ENCODE results near the gene TJP2.
"Not testable (repeated sequence)": the region's sequence is repeated elsewhere in the genome, so short reads cannot be mapped to it uniquely, and the experiment has no call there.

Gene TJP2

GRCh38 chr9:69295872-69296552, 121.9 kb downstream of the TJP2 start:
- no peak for DNase-seq (ENCODE audit: low read depth)

- DNase-seq (ENCODE audit: low read depth): no peak
Measured at GRCh38 chr9:69297300-69297980, 123.4 kb downstream of the TJP2 start.

DNA sequence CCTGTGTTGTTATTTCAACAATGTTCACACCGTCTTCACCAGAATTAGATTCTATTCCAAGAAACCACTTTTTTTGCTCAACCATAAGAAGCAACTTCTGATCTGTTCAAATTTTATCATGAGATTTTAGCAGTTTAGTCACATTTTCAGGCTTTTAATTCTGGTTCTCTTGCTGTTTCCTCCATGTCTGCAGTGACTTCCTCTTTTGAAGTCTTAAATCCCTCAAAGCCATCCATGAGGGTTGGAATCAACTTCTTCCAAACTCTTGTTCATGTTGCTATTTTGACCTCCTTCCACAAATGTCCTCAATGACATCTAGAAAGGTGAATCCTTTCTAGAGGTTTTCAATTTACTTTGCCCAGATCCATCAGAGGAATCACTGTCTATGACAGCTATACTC, 125.2 kb downstream of the TJP2 start:
- no peak for DNase-seq (ENCODE audit: low read depth)

- DNase-seq (ENCODE audit: low read depth): no peak
Measured at GRCh38 chr9:69299826-69300225, 125.7 kb downstream of the TJP2 start.

DNA sequence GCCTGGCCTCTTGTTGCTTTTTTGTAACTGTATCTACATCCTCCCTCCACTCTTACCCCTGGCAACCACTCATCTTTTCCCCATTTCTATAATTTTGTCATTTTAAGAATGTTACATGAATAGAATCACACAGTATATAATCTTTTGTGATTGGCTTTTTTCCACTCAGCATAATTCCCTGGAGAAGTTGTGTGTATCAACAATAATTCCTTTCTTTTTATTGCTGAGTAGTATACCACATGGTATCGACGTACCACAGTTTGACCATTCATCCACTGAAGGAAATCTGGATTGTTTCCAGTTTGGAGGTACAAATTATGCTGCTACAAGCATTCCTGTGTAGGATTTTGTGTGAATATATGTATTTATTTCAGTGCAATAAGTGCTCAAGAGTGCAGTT, 129.3 kb downstream of the TJP2 start:
- DNase-seq (ENCODE audit: low read depth): no peak

DNA sequence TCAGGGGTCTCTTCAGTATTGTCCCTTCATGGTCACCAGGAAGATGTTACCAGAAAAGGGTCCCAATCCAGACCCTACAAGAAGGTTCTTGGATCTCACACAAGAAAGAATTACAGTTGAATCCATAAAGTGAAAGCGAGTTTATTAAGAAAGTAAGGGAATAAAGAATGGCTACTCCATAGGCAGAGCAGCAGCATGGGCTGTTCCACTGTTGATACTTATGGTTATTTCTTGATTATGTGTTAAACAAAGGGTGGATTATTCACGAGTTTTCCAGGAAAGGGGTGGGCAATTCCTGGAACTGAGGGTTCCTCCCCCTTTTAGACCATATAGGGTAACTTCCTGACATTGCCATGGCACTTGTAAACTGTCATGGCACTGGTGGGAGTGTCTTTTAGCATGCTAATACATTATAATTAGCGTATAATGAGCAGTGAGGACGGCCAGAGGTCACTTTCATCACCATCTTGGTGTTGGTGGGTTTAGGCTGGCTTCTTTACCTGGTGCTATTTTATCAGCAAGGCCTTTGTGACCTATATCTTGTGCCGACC, 132.9 kb downstream of the TJP2 start:
- DNase-seq (ENCODE audit: low read depth): not testable (repeated sequence)

- DNase-seq (ENCODE audit: low read depth): no peak
Measured at GRCh38 chr9:69307446-69308205, 133.5 kb downstream of the TJP2 start.

GRCh38 chr9:69308206-69308931, 134.3 kb downstream of the TJP2 start:
- DNase-seq (ENCODE audit: low read depth): no peak

DNA sequence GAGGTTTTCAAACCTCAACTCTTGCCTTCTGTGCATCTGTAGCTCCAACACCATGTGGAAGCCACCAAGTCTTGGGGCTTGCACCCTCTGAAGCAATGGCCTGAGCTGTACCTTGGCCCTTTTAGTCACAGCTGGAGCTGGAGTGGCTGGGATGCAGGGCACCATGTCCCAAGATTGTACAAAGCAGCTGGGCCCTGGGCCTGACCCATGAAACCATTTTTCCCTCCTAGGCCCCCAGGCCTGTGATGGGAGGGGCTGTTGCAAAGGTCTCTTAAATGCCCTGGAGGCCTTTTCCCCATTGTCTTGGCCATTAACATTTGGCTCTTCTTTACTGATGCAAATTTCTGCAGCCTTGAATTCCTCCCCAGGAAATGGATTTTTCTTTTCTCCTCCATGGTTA, 139.1 kb downstream of the TJP2 start:
- DNase-seq (ENCODE audit: low read depth): no peak

GRCh38 chr9:69314547-69314946, 140.5 kb downstream of the TJP2 start:
- DNase-seq (ENCODE audit: low read depth): no peak

DNA sequence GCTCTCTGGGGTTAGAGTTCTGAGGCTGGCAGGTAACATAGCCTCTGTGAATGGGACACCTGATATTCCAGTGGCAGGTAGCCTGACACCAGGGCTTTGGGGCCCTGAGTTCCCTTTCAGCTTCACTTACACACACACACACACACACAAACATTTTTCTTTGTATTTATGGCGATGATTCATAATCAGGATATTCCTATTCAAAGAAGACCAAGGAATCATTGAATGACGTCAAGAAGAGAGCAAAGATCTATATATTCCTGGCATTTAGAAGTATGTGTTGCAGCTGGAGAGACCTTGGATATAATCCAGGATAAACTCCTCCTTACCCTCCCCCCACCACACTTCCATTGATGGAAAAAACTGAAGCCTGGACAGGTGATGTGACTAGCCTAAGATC, 143.0 kb downstream of the TJP2 start:
- DNase-seq (ENCODE audit: low read depth): no peak

- no peak for DNase-seq (ENCODE audit: low read depth)
Measured at GRCh38 chr9:69317894-69318293, 143.8 kb downstream of the TJP2 start.

GRCh38 chr9:69319324-69320025, 145.4 kb downstream of the TJP2 start:
- DNase-seq (ENCODE audit: low read depth): no peak

DNA sequence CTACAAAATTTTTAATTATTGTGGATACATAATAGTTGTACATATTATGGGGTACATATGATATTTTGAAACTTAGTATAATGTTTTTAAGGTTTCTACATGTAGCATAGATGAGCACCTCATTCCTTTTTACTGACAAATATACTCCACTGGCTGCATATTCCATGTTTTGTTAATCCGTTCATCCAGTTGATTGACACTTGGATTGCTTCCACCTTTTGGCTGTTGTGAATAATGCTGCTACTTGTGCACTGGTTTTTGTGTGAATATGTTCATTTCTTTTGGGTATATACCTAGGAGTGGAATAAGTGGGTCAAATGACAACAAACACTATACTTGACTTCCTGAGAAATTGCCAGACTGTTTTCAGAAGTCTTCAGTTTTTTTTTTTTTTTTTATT, 148.2 kb downstream of the TJP2 start:
- DNase-seq (ENCODE audit: low read depth): no peak

DNA sequence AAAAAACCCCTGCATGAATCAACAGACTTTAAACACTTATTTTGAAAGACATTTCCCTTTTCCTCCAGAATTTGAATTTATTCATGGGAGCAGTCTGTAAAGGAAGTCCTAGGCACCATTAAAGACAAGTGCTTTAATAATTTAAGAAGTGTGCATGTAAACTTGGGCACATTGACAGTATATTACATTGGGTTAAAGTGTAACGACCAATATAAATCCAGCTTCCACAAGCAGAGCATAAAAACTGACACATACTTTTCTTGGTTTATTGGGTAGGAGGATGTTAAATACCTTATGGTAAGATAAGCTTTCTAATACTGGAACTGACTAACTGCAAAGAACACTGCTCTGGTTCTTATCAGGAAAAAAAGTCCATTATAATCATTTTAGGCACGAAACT, 149.8 kb downstream of the TJP2 start:
- no peak for DNase-seq (ENCODE audit: low read depth)

All from stimulated activated CD8-positive, alpha-beta memory T cell treated with anti-CD3 and anti-CD28 coated beads, Interleukin-15, amount 100 ng/mL, for 1 hour (primary cell).